HL-60 (cell line): ENCODE measurements around the gene IGLL5.

Experiments used
- POLR2AphosphoS5 ChIP-seq: IDR thresholded peaks from 2 replicates; pipeline ENCODE4 v1.6.1; 2012; ENCODE audit warnings: low read depth
- REST ChIP-seq: IDR thresholded peaks from 2 replicates; pipeline ENCODE4 v1.6.1; 2012; ENCODE audit warnings: low read depth; ENCODE audit not compliant: insufficient replicate concordance
- SPI1 ChIP-seq: IDR thresholded peaks from 2 replicates; pipeline ENCODE4 v1.6.1; 2012; ENCODE audit warnings: low read depth, mild to moderate bottlenecking, borderline replicate concordance
- TF ChIP-seq, protein P1 (sequence below): IDR thresholded peaks from one replicate; pipeline ENCODE4 v1.5.1; 2011; ENCODE audit warnings: low read length, control low read depth, inconsistent platforms; ENCODE audit not compliant: insufficient read depth

DNA sequence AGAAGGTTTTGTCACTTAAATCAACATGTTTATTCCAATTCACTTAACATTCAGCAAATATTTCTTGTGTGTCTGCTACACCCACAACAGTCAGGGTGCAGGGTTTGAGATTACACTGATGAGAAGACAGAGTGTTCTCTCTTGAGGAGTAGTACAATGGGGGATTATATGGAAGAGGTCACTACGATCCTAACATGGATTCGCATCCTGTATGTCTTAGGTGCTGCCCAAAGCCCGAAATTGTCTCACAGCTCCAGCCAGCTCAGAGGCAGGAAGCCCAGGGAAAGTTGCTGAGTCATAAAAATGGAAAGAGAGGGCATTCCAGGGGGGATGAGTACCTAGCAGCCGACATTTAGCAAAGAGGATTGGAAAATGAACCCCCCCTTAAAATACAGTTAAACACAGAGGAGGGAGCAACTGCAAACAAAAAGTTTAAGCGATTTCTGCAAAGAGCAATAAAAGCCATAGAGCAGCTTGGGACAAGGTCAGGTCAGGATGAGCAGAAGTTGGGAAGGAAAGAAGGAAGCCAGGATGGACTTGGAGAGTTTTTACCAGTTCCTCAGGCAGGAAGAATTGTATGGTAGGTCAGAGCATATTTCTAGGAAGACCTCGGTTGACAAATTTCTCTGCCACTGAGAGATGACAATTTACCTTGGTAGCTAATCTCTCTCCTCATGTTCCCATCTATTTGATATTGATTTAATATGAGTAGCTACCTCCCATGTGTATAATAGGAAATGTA is 49.5 kb downstream of the IGLL5 start:
- TF ChIP-seq, protein P1, sequence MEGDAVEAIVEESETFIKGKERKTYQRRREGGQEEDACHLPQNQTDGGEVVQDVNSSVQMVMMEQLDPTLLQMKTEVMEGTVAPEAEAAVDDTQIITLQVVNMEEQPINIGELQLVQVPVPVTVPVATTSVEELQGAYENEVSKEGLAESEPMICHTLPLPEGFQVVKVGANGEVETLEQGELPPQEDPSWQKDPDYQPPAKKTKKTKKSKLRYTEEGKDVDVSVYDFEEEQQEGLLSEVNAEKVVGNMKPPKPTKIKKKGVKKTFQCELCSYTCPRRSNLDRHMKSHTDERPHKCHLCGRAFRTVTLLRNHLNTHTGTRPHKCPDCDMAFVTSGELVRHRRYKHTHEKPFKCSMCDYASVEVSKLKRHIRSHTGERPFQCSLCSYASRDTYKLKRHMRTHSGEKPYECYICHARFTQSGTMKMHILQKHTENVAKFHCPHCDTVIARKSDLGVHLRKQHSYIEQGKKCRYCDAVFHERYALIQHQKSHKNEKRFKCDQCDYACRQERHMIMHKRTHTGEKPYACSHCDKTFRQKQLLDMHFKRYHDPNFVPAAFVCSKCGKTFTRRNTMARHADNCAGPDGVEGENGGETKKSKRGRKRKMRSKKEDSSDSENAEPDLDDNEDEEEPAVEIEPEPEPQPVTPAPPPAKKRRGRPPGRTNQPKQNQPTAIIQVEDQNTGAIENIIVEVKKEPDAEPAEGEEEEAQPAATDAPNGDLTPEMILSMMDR, result no peak
- TF ChIP-seq REST, result no peak
- no peak for TF ChIP-seq POLR2AphosphoS5
- no peak for TF ChIP-seq SPI1
